Occipital lobe (tissue), 2 donors: ENCODE data around the gene TYMP. TPM values are rescaled to one million over a fixed set of nuclear protein-coding genes. Genes with fewer than 3 reads are reported as not detected.

Experiments
- DNase-seq: peaks from one replicate; lab custom pipeline; 2025; lab: John Stamatoyannopoulos, UW
- total RNA-seq: library from RNA; depleted of rRNA; stranded (reverse); fragments of >200 nt; gene quantifications from one replicate; pipeline ENCODE4 v1.2.3, GENCODE V29; 2014

TYMP gene
- total RNA-seq, 1 donor from 2014 or later: 2.0 TPM

GRCh38 chr22:50505776-50506610 lies 23.8 kb downstream of the TYMP start:
- DNase-seq: no peak

- DNase-seq: no peak
Observed at GRCh38 chr22:50505276-50505775, 24.5 kb downstream of the TYMP start.

GRCh38 chr22:50504369-50505211 lies 25.2 kb downstream of the TYMP start:
- DNase-seq: no peak

GRCh38 chr22:50503475-50504145 lies 26.2 kb downstream of the TYMP start:
- DNase-seq: no peak

GRCh38 chr22:50502628-50503474 lies 27.0 kb downstream of the TYMP start:
- no peak for DNase-seq

- DNase-seq: no peak
Observed at GRCh38 chr22:50502096-50502495, 27.7 kb downstream of the TYMP start.

GRCh38 chr22:50500452-50500851 lies 29.4 kb downstream of the TYMP start:
- no peak for DNase-seq

- DNase-seq: peak; percentile 15
Observed at GRCh38 chr22:50498322-50498890, 31.4 kb downstream of the TYMP start.

- DNase-seq: no peak
Observed at GRCh38 chr22:50497093-50497492, 32.7 kb downstream of the TYMP start.

GRCh38 chr22:50490531-50491308 lies 39.1 kb downstream of the TYMP start:
- DNase-seq: no peak

GRCh38 chr22:50489363-50490243 lies 40.2 kb downstream of the TYMP start:
- DNase-seq: no peak

GRCh38 chr22:50488886-50489285 lies 40.9 kb downstream of the TYMP start:
- DNase-seq: no peak

GRCh38 chr22:50488006-50488677 lies 41.7 kb downstream of the TYMP start:
- no peak for DNase-seq

GRCh38 chr22:50487290-50488005 lies 42.4 kb downstream of the TYMP start:
- no peak for DNase-seq

- DNase-seq: no peak
Observed at GRCh38 chr22:50486561-50487289, 43.1 kb downstream of the TYMP start, which contains the start of gene MIOX. MIOX (plus strand) TSS chr22:50486859; CDS start chr22:50486898, 39 bp downstream.
